Neural cell (in vitro differentiated cells): Measurements from ENCODE around the gene SAT1. TPM values are rescaled to one million over a fixed set of nuclear protein-coding genes. Genes with fewer than 3 reads are reported as not detected.
"Not testable (repeated sequence)": the region's sequence is repeated elsewhere in the genome, so short reads cannot be mapped to it uniquely, and the experiment has no call there.

Experiments used
- H2AFZ ChIP-seq: fragments of 200-600, 300-800 bp; sonication (generic), shearing (Covaris generic); 2 replicates; pipeline ENCODE4 v1.6.0; 2014; ENCODE audit warnings: low read depth, mild to moderate bottlenecking, antibody characterized with exemption, low read length, moderate library complexity
- H3F3A ChIP-seq: fragments of 200-600 bp; shearing (Covaris generic); 2 replicates; pipeline ENCODE4 v1.6.1; 2016; ENCODE audit warnings: mild to moderate bottlenecking, moderate library complexity, mixed read lengths, antibody characterized with exemption, low read length; ENCODE audit not compliant: insufficient read depth, poor library complexity, severe bottlenecking
- H3K27ac ChIP-seq: fragments of 200-600, 300-800 bp; sonication (generic), shearing (Covaris generic); 2 replicates; pipeline ENCODE4 v1.5.1; 2014; ENCODE audit warnings: mild to moderate bottlenecking, low read length, moderate library complexity
- H3K27me3 ChIP-seq: fragments of 300-800, 200-600 bp; sonication (generic), shearing (Covaris generic); 2 replicates; pipeline ENCODE4 v1.6.0; 2014; ENCODE audit warnings: mild to moderate bottlenecking, low read depth, low read length, moderate library complexity; ENCODE audit not compliant: insufficient read depth
- H3K36me3 ChIP-seq: fragments of 300-800, 200-600 bp; sonication (generic), shearing (Covaris generic); 2 replicates; pipeline ENCODE4 v1.5.1; 2014; ENCODE audit warnings: mild to moderate bottlenecking, antibody characterized with exemption, low read length, moderate library complexity; ENCODE audit not compliant: insufficient read depth
- H3K4me2 ChIP-seq: fragments of 300-800, 200-600 bp; sonication (generic), shearing (Covaris generic); 2 replicates; pipeline ENCODE4 v1.6.0; 2014; ENCODE audit warnings: mild to moderate bottlenecking, low read length
- H3K4me3 ChIP-seq: fragments of 300-800, 200-600 bp; sonication (generic), shearing (Covaris generic); 2 replicates; pipeline ENCODE4 v1.5.1; 2014; ENCODE audit warnings: mild to moderate bottlenecking, low read length, moderate library complexity
- H3K79me2 ChIP-seq: fragments of 200-600 bp; shearing (Covaris generic); replicated peaks from 2 replicates; pipeline ENCODE4 v1.6.0; 2014; ENCODE audit warnings: mild to moderate bottlenecking, low read length, moderate library complexity; ENCODE audit not compliant: insufficient read depth
- H3K9ac ChIP-seq: fragments of 300-800, 200-600 bp; sonication (generic), shearing (Covaris generic); 2 replicates; pipeline ENCODE4 v1.6.1; 2016; ENCODE audit warnings: mild to moderate bottlenecking, low read length, mixed read lengths
- H3K9me2 ChIP-seq: fragments of 200-600 bp; shearing (Covaris generic); 2 replicates; pipeline ENCODE4 v1.6.1; 2016; ENCODE audit warnings: mild to moderate bottlenecking, low read length, mixed read lengths; ENCODE audit not compliant: insufficient read depth
- H3K9me3 ChIP-seq: fragments of 200-600, 300-800 bp; sonication (generic), shearing (Covaris generic); 2 replicates; pipeline ENCODE4 v1.6.1; 2016; ENCODE audit warnings: mild to moderate bottlenecking, mixed run types, low read length, moderate library complexity, mixed read lengths
- H4K20me1 ChIP-seq: fragments of 200-600 bp; shearing (Covaris generic); 2 replicates; pipeline ENCODE4 v1.6.1; 2016; ENCODE audit warnings: mild to moderate bottlenecking, mixed run types; ENCODE audit not compliant: insufficient read depth
- EP300 ChIP-seq: fragments of 450-650 bp; conservative IDR thresholded peaks from 2 replicates; pipeline ENCODE4 v1.6.1; 2014; ENCODE audit warnings: antibody characterized with exemption, mild to moderate bottlenecking, moderate library complexity; ENCODE audit not compliant: poor library complexity, severe bottlenecking
- EZH2 ChIP-seq: fragments of 200-600, 300-800 bp; shearing (Covaris generic), sonication (generic); IDR thresholded peaks from 2 replicates; pipeline ENCODE4 v1.6.1; 2014; ENCODE audit warnings: antibody characterized with exemption, low read length, borderline replicate concordance, mild to moderate bottlenecking; ENCODE audit not compliant: insufficient read depth, poor library complexity, severe bottlenecking
- MXI1 ChIP-seq: fragments of 450-650 bp; conservative IDR thresholded peaks from 2 replicates; pipeline ENCODE4 v1.6.1; 2014; ENCODE audit warnings: antibody characterized with exemption, mild to moderate bottlenecking; ENCODE audit not compliant: poor library complexity, severe bottlenecking
- POLR2AphosphoS5 ChIP-seq: IDR thresholded peaks from 2 replicates; pipeline ENCODE4 v1.6.1; 2012
- RAD21 ChIP-seq: fragments of 450-650 bp; conservative IDR thresholded peaks from 2 replicates; pipeline ENCODE4 v1.6.1; 2014; ENCODE audit warnings: antibody characterized with exemption, mild to moderate bottlenecking, moderate library complexity
- SMC3 ChIP-seq: fragments of 450-650 bp; conservative IDR thresholded peaks from 2 replicates; pipeline ENCODE4 v1.6.1; 2014; ENCODE audit warnings: antibody characterized with exemption, mild to moderate bottlenecking, moderate library complexity; ENCODE audit not compliant: poor library complexity
- TAF1 ChIP-seq: IDR thresholded peaks from 2 replicates; pipeline ENCODE4 v1.6.1; 2012; ENCODE audit warnings: low read depth
- polyA plus RNA-seq: library from polyadenylated mRNA; depleted of rRNA; stranded (reverse); fragments of >200 nt; gene quantifications from 2 replicates; pipeline ENCODE4 v1.2.3, GENCODE V29; 2014
- TF ChIP-seq, protein P1 (sequence below): fragments of 450-650 bp; IDR thresholded peaks from 2 replicates; pipeline ENCODE4 v1.5.1; 2014; ENCODE audit warnings: antibody characterized with exemption, mild to moderate bottlenecking, moderate library complexity; ENCODE audit not compliant: poor library complexity, severe bottlenecking
- TF ChIP-seq, protein P2 (sequence below): IDR thresholded peaks from 2 replicates; pipeline ENCODE4 v1.6.1; 2012; ENCODE audit warnings: borderline replicate concordance

The SAT1 gene
- polyA plus RNA-seq, 1 donor from 2014 or later, result 95.2 TPM

DNA sequence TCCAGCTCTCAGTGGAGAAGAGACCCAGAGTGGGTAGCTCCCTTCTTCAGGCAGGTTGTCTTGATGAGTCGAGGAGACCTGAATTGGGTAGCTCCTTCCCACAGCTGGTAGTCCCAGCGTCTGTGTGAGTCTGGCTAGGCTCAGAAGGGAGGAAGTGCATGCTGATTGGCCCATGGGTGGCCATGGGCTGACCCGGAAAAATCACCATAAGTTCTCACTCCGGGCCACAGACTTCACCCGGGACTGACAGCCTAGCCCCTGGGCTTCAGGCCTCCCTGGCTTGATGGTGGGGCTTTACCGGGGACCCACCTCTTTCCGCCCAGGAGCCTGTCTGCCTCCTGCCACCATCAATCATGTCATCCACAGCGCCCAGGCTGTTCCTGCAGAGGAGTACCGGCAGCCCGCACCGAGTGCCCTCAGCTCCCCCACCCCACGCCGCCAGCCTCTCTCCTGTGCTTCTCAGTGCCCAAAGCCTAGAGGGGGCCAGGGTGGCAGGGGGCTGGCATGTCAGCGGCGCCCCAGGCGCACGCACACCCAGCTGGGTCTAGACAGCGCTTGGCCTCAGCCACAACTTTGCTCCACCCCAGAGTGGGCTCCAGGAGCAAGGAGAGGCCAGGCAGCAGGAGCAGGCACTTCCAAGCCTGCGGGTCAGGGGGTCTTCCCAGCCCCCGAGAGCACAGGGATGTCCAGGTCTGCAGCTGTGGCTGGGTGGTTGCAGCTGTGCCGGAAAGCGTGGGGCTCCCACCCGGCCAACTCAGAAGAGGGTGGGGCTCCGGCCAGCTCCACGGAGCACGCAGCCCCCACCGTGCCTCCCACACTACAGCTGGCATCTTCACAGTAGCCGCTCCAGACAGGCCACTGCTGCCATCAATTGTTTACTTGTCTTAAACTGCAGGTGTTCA is 16.1 kb upstream of the SAT1 start:
- Histone ChIP-seq H3K27me3 (no peaks in the 10 kb centered on the region), H2AFZ (no peak overlapping the region), H3K79me2 (no peaks in the 10 kb centered on the region), H3K27ac (no peak overlapping the region), H3K4me2 (no peak overlapping the region), H3K4me3 (no peak overlapping the region), H4K20me1 (no peaks in the 10 kb centered on the region), H3K9ac (no peak overlapping the region), H3K9me2 (no peaks in the 10 kb centered on the region), H3K36me3 (no peaks in the 10 kb centered on the region), H3F3A (no peaks in the 10 kb centered on the region), H3K9me3 (no peaks in the 10 kb centered on the region)
- TF ChIP-seq MXI1 (no peak), EP300 (no peak), SMC3 (no peak), RAD21 (no peak), POLR2AphosphoS5 (no peak), TAF1 (no peak), EZH2 (no peak)
- TF ChIP-seq, protein P1, sequence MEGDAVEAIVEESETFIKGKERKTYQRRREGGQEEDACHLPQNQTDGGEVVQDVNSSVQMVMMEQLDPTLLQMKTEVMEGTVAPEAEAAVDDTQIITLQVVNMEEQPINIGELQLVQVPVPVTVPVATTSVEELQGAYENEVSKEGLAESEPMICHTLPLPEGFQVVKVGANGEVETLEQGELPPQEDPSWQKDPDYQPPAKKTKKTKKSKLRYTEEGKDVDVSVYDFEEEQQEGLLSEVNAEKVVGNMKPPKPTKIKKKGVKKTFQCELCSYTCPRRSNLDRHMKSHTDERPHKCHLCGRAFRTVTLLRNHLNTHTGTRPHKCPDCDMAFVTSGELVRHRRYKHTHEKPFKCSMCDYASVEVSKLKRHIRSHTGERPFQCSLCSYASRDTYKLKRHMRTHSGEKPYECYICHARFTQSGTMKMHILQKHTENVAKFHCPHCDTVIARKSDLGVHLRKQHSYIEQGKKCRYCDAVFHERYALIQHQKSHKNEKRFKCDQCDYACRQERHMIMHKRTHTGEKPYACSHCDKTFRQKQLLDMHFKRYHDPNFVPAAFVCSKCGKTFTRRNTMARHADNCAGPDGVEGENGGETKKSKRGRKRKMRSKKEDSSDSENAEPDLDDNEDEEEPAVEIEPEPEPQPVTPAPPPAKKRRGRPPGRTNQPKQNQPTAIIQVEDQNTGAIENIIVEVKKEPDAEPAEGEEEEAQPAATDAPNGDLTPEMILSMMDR, result no peak
- TF ChIP-seq, protein P2, sequence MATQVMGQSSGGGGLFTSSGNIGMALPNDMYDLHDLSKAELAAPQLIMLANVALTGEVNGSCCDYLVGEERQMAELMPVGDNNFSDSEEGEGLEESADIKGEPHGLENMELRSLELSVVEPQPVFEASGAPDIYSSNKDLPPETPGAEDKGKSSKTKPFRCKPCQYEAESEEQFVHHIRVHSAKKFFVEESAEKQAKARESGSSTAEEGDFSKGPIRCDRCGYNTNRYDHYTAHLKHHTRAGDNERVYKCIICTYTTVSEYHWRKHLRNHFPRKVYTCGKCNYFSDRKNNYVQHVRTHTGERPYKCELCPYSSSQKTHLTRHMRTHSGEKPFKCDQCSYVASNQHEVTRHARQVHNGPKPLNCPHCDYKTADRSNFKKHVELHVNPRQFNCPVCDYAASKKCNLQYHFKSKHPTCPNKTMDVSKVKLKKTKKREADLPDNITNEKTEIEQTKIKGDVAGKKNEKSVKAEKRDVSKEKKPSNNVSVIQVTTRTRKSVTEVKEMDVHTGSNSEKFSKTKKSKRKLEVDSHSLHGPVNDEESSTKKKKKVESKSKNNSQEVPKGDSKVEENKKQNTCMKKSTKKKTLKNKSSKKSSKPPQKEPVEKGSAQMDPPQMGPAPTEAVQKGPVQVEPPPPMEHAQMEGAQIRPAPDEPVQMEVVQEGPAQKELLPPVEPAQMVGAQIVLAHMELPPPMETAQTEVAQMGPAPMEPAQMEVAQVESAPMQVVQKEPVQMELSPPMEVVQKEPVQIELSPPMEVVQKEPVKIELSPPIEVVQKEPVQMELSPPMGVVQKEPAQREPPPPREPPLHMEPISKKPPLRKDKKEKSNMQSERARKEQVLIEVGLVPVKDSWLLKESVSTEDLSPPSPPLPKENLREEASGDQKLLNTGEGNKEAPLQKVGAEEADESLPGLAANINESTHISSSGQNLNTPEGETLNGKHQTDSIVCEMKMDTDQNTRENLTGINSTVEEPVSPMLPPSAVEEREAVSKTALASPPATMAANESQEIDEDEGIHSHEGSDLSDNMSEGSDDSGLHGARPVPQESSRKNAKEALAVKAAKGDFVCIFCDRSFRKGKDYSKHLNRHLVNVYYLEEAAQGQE, result no peak

DNA sequence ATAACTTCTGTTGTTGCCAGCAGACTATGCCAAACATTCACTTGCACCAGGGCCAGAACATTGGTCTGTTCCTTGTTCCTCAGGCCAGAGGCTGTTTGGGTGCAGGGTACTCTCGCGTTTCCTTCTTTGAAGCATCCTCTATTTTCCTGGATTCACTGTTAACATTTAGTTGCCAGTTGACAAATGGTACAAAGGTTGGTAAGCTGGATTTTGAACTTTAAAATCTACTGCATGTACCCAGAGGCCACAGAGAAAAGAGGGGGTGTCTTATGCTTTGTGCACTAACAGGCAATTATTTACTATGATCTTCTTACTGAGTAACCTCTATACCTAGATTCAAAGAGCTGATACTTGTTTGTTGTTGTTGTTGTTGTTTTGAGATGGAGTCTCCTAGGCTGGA is 12.8 kb upstream of the SAT1 start:
- no peaks in the 10 kb centered on the region for H3K9me3 ChIP-seq
- no peak for TF ChIP-seq EP300
- TF ChIP-seq EZH2, result no peak
- TF ChIP-seq POLR2AphosphoS5, result no peak
- no peak for TF ChIP-seq MXI1
- no peak for TF ChIP-seq TAF1
- TF ChIP-seq, protein P1, result no peak
- no peak for TF ChIP-seq SMC3
- TF ChIP-seq, protein P2, result no peak
- TF ChIP-seq RAD21, result no peak
- H3F3A ChIP-seq, result no peaks in the 10 kb centered on the region
- H3K9me2 ChIP-seq, result no peaks in the 10 kb centered on the region
- H2AFZ ChIP-seq, result no peak overlapping the region
- H3K4me2 ChIP-seq, result no peak overlapping the region
- no peak overlapping the region for H3K4me3 ChIP-seq
- no peak overlapping the region for H3K9ac ChIP-seq
- no peaks in the 10 kb centered on the region for H4K20me1 ChIP-seq
- no peaks in the 10 kb centered on the region for H3K36me3 ChIP-seq
- H3K27ac ChIP-seq, result no peak overlapping the region
- no peaks in the 10 kb centered on the region for H3K79me2 ChIP-seq
- H3K27me3 ChIP-seq, result no peaks in the 10 kb centered on the region

DNA sequence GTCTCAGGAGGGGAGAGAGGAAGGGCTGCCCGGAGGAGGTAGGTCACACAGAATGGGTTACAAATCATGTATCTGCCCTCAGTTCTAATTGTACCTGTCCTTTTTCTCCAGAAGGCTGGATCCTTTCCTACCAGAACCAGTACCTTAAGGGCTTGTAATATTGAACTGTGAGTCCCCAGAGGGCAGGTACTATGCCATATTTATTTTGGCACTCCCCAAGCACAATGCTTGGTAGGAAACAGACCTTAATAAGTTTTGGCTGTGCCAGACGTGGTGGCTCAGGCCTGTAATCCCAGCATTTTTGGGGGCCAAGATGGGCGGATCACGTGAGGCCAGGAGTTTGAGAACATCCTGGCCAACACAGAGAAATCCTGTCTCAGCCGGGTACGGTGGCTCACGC is 11.9 kb upstream of the SAT1 start:
- not testable (repeated sequence) for H3K9me3 ChIP-seq, H3K79me2 ChIP-seq, H3K4me2 ChIP-seq, H3F3A ChIP-seq, H3K4me3 ChIP-seq, H3K9ac ChIP-seq, H3K36me3 ChIP-seq, H2AFZ ChIP-seq, H3K27me3 ChIP-seq, H3K27ac ChIP-seq, H3K9me2 ChIP-seq, H4K20me1 ChIP-seq
